HL-60/S4 treated with phorbol 12-myristate 13-acetate at 8.2 ng/mL for 4 days and 3 days (cell line): ENCODE results near the gene ZSWIM4.

Experiments used
- in situ Hi-C: fragments of 300-500 bp; cut with MboI; formaldehyde crosslinking; loops from 2 replicates; pipeline ENCODE4 v1.15.0; 2022; ENCODE audit warnings: low sequenced_read_pairs

ZSWIM4 gene

GRCh38 chr19:13831537-13832467 lies 36.6 kb downstream of the ZSWIM4 start:
- in situ Hi-C loops: no loop called here

GRCh38 chr19:13833330-13834243 lies 38.3 kb downstream of the ZSWIM4 start:
- in situ Hi-C loops: no loop called here

GRCh38 chr19:13834244-13835069 lies 39.2 kb downstream of the ZSWIM4 start:
- in situ Hi-C loops: no loop called here

GRCh38 chr19:13835791-13836723 lies 40.8 kb downstream of the ZSWIM4 start:
- in situ Hi-C loops: no loop called here

- in situ Hi-C loops: no loop called here
Observed at GRCh38 chr19:13838435-13839129, 43.3 kb downstream of the ZSWIM4 start.

- in situ Hi-C loops: no loop called here
Observed at GRCh38 chr19:13839130-13839937, 44.1 kb downstream of the ZSWIM4 start.

- in situ Hi-C loops: no loop called here
Observed at GRCh38 chr19:13839938-13840304, 44.7 kb downstream of the ZSWIM4 start.

- in situ Hi-C loops: no loop called here
Observed at GRCh38 chr19:13840305-13841085, 45.3 kb downstream of the ZSWIM4 start.

GRCh38 chr19:13841086-13841961 lies 46.1 kb downstream of the ZSWIM4 start:
- in situ Hi-C loops: no loop called here

GRCh38 chr19:13841962-13842290 lies 46.7 kb downstream of the ZSWIM4 start:
- in situ Hi-C loops: no loop called here

- in situ Hi-C loops: no loop called here
Observed at GRCh38 chr19:13842291-13843103, 47.3 kb downstream of the ZSWIM4 start.

- in situ Hi-C loops: no loop called here
Observed at GRCh38 chr19:13843104-13843921, 48.1 kb downstream of the ZSWIM4 start.

- in situ Hi-C loops: no loop called here
Observed at GRCh38 chr19:13844130-13844631, 48.9 kb downstream of the ZSWIM4 start.

- in situ Hi-C loops: no loop called here
Observed at GRCh38 chr19:13846557-13847406, 51.5 kb downstream of the ZSWIM4 start.
